ENCODE data around the gene CPA4.

CPA4 gene

GRCh38 chr7:130366564-130366963 is 73.6 kb downstream of the CPA4 start:
- no peak for DNase-seq

GRCh38 chr7:130367088-130367755 is 74.3 kb downstream of the CPA4 start:
- DNase-seq, result no peak

- no peak for DNase-seq
Observed at GRCh38 chr7:130367836-130368746, 75.1 kb downstream of the CPA4 start.

GRCh38 chr7:130369110-130369711 is 76.2 kb downstream of the CPA4 start:
- no peak for DNase-seq

- DNase-seq, result no peak
Observed at GRCh38 chr7:130369831-130370550, 77.0 kb downstream of the CPA4 start.

GRCh38 chr7:130371046-130371445 is 78.1 kb downstream of the CPA4 start:
- no peak for DNase-seq

- DNase-seq, result no peak
Observed at GRCh38 chr7:130372402-130373165, 79.6 kb downstream of the CPA4 start.

Measured in activated gamma-delta T cell (primary cell).